ENCODE measurements around the gene NR2C2.

Gene NR2C2

DNA sequence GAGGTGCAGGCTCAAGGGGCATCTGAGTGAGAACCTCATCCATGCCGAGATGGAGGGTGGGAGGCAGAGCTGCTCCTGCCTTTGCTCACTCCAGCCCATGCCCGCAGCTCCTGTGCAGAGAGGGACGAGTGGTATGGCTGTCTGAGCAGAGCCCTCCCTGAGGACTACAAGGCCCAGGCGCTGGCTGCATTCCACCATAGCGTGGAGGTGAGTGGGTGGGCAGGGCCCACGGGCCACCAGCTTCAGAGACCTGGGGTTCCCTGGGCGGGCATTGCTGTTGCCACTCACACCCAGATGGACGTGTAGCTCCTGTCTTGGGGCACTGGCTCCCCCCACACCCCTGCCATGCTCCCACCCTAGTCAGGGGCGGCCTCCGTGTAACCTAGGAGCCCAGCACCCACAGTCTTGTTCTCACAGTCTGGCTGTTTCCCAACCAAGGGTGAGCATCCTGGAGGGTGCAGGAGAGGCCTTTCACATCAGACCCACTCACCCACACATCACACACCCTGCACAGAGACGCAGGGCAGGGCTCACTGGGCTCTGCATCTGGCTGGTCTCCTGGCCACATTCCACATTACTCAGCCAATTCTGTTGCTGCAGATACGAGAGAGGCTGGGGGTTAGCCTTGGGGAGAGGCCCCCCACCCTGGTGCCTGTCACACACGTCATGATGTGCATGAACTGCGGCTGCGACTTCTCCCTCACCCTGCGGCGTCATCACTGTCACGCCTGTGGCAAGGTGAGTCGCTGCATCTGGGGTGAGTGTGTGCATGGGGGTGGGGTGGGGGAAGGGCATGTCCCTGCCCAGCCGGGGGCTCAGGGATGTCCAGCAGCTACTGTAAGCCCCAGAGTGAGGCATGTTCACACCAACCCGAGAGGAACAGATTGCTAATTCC lies 25.3 kb upstream of the NR2C2 start:
- DNase-seq (ENCODE audit: low spot score) = no peak

DNA sequence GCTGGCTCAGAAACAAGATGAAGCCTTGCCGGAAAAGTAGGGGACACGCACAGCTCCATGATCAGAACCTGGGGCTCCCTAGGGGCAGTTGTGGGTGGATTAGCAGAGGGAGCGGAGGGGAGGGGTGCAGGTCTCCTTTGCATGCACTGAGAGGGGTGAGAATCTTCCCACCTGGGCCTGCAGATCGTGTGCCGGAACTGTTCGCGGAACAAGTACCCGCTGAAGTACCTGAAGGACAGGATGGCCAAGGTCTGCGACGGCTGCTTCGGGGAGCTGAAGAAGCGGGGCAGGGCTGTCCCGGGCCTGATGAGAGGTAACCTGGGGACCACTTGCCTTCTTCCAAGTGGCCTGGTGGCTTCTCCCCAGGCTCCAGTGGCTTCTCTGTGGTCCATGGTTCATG lies 24.5 kb upstream of the NR2C2 start:
- no peak for DNase-seq (ENCODE audit: low spot score)

DNA sequence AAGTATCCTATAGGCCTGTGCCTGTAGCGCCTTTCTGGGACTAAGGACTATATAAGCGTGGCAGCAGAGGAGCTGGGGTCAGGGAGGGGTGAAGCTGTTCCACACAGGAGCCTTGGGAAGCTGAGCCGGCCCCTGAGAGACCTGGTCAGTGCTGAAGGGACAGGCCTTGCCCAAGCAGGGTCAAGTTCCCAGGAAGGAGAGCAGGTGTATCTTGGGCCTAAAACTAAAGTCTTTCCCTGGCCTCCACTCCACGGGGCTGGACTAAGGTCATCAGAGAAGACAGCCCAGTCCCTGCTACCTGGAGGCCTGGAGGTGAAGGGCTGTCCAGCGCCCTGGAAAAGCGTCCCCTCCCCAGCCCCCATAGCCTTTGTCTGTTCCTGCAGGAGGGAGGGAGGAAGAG lies 23.9 kb upstream of the NR2C2 start:
- DNase-seq (ENCODE audit: low spot score) = no peak

DNA sequence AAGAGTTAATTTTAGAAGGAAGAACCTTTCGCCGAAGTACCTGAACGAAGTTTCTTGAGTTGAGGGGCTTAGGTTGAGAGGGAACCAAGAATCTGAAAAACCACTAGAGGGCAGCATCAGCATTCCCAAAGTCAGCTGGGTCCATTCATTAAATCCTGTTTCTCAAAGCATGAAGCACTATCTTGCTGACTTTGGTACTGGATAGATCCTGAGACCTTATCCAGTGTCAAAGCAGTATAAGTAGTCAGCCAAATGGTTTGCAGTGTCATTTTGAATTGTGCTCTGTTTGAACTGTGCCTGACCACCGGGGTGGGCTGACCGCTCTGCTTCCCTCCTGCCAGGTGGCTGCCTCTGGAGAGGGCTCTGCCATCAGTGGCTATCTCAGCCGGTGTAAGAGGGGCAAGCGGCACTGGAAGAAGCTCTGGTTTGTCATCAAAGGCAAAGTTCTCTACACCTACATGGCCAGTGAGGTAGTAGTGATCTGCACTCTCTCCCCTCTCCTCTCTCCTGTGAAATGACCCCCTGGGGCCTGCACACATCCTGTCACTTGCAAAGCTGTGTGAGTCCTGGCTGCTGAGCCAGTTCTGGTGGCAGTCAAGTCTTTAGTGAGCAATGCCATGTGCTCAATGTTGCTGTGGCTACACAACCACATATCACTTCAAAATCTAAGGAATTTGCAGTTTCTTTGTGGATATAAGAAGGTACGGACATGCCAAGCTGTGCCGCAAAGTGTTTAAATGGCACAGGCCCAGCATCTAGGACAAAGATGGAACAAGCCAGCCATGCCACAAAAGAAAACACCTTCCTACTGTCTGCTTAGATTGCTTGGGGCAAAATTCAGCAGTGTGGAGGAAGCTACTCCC lies 21.4 kb upstream of the NR2C2 start:
- DNase-seq (ENCODE audit: low spot score) = peak; percentile 79

DNA sequence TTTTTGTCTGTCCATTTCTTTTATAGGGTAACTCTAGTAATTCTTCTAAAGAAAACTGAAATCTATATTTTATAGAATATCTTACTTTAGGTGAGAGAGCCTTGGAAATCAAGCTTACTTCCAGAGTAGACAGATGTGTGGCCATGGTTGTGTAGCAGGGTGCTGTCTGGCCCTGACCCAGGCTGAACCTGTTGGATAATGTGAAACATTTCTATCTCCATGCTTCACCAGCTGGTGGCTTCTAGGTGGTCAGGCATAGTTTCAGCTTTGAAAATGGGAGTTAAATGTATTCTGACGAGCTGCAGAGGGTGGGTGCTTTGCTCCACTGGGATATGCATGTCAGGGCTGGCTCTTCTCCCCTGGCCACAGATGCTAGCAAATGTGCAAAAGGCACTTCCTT lies 20.8 kb upstream of the NR2C2 start:
- DNase-seq (ENCODE audit: low spot score) = no peak

DNA sequence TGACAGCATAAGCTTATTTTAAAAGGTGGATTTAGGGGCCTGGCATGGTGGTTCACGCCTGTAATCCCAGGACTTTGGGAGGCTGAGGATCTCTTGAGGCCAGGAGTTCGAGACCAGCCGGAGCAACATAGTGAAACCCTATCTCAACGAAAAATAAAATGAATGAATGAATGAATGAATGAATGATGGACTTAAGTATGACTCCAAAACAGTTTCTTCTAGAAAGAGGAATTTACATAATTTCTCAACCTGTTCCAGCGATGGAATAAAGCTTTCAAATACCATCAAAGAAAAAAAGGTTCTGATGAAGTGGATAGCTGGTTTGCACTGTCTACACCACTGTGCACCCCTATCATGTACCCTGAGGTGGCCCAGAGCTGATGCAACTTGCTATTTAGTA lies 20.1 kb upstream of the NR2C2 start:
- DNase-seq (ENCODE audit: low spot score) = no peak

DNA sequence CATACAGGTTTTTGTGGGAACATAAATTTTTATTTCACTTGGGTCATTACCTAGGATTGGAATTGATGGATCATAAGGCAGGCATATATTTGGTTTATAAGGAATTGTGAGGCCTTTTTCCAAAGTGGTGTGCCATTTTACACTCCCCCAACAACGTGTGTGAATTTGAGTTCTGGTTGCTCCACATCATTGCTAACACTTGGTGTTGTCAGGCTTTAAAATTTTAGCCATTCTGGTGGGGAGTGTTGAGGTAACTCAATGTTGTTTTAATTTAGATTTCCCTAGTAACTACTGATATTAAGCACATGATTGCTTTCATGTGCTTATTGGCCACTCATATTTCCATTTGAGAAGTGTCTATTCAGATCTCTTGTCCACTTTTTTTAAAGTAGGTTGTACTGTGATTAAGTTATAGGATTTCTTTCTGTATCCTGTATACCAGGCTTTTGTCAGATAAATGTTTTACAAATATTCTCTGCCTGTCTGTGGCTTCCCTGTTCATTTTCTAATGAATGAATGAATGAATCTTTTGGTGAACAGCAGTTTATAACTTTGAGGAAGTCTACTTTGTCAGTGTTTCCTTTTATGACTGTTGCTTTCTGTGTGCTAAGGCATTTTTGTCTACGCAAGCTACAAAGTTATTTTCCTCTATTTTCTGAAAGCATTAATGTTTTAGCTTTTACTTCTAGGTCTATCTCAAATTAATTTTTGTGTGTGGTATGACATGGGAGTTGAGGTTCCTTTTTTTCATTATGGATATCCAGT lies 17.9 kb upstream of the NR2C2 start:
- no peak for DNase-seq (ENCODE audit: low spot score)

DNA sequence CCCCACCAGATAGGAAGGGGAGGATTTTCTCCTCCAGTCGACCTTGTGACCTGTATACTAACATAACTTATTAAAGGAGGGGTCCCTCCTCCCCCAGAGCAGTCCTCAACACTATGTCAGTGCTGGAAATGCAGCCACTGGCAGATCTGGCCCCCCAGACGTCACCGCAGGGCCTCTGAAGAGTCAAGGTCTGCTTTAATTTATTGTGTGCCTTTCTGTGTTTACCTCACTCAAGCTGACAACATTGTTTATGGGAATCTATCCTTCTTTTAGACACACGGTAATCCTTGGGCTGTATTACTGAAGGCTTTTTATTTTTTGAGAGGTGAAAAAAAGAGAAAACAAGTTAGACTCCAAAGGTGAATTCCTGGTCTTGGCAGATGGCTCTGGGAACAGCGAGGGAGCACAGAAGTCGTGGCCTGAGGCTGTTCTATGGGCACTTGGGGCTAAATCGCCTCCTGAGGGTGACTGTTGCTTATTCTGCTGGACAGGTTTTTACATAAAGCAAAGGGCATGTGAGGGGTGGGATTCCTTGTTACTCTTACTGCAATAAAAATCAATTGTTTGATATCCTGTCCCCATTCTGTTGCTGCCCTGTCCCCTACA lies 13.5 kb upstream of the NR2C2 start:
- no peak for DNase-seq (ENCODE audit: low spot score)

DNA sequence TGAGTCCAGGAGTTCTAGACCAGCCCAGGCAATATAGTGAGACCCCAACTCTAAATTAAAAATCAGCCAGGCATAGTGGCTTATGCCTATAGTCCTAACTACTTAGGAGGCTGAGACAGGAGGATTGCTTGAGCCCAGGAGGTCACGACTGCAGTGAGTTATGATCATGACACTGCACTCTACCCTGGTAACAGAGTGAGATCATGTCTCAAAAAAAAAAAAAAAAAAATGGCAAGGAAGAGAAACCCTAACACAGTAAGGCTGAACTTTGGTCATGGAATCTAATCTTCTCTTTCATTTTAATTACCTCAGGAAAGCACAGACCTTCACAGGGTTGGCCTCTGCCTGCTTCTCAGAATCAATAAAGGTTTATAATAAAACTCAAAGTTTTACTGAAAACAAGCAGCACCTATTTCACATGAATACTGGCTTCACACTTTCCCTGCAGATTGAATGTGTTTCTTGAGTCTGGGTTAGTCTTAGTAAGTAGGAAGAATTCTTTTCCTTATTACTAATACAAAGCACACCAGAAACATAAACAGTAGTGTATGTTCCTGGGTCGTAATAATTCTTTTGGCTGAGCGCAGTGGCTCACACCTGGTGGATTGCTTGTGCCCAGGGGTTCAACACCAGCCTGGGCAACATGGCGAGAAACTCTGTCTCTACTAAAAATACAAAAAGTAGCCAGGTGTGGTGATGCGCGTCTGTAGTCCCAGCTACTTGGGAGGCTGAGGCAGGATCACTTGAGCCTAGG lies 11.6 kb upstream of the NR2C2 start:
- DNase-seq (ENCODE audit: low spot score) = no peak

DNA sequence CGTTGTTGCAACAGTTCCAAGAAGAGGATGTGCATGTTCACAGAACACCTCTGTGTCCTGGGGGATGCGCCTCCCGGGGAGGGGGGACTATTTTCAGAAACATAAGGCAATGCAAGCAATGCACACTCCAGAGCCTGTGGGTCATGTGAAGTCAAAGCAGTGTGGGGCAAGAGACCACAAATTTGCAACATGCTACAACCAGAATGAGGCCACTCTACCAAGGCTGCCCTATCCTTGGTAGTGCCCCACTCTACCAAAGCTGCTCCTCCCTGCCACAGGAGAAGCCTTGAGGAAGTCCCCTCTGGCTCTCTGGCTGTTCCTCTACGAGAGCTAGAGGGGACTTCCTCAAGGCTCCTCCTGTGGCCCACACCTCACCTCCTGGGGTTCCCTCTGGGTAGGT lies 8.4 kb upstream of the NR2C2 start:
- DNase-seq (ENCODE audit: low spot score) = no peak

DNA sequence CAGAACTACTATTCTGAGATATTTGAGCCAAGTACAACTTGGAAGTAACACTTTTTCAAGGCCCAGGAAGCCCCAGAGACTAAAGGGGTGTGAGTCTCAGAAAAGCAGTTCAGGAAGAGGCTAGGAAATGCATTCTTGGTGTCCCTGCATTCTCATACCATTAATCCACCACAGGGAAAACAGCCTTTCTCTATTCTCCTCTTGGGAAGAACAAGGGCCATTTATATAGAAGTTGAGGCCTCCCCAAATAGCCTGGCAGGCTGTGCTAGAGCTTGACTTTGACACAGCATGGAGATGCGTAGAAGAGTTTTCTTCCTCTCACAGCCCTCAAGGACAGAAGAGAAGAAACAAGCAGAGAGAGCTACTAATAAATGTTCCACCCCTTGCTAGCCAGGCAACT lies 5.5 kb upstream of the NR2C2 start:
- DNase-seq (ENCODE audit: low spot score) = peak; percentile 77

DNA sequence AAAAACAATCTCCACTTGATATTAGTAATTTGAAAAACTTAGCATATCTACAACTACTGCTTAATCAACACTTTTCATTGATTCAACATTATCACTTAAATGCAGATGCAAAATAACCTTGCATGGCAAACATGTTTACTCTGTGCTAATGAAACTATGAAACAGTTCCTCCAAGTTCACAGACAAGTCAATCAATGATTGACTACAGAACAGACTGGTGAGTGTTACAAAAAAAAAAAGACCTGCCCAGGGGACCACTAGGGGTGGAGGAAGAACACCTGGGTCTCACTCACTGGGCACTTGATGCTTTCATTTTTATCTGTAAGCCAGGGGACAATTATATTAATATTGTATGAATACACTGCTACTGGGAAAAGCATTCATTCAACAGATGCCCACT lies 4.3 kb upstream of the NR2C2 start:
- no peak for DNase-seq (ENCODE audit: low spot score)

DNA sequence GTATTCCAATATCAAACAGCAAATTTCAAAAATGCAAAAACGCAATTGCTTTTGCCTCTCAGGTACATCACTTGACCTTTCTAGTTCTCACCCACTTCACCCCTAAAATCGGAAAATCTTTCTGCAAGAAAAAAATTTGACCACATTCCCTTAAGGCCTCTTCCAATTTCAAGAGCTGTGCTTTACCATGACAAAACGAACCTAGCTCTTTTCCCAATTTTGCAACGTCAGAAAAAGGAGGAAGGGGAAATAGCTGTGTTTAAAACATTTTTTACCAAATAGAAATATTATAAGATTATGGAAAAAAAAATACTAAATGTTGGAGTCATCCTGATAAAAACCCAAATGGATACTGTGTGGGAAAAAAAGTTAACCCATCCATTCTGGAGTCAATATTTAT lies 1.1 kb upstream of the NR2C2 start:
- no peak for DNase-seq (ENCODE audit: low spot score)

DNA sequence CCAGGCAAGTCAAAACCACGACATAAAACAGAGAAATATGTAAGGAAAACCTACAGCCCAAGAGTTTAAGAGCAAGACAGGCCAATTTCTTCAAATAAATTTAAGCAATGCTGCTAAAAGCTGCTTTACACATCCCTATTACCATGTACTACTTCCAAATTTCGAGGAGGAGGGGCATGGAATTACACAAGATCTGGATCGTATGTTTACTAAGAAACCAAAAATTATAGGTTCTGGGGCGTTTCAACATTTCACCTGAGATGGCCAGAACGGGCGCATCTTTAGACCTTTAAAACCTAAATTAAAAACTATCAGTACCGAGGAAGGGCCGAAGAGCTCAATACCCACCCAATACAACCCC lies 664 bp upstream of the NR2C2 start:
- peak; percentile 20 for DNase-seq (ENCODE audit: low spot score)

DNA sequence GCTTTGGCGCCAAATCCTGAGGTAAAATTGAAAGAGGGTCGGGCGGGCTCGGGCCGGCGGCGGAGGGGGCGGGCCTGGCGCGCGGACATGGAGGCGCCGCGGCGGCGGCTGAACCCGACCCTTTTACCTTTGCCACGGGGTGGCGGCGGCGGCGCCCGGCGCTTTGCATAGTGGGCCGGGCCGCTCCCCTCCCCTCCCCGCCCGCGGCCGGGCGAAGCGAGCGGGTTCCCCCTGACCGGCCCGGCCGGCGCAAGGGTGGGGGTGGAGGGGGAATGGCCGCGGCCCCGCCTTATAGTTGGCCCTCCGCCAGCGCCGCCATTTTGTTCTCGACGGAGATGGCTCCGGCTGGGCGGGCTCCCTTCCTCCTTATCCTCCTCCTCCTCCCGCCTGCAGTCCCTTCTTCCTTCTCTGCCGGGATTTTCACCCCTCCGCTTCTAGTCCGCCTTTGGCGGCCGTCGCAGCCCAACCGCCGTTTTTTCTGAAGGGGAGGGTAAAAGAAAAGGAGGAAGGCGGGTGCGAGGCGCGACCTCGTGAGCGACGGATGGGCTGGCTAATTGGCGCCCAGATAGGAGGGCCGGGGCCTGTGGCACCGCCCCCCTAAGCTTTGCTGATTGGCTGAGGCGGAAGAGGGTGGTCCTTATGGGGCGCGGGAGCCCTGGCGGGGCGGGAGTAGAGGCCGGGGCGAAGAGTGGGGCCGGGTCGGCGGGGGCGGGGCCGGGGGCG lies 664 bp downstream of the NR2C2 start:
- DNase-seq (ENCODE audit: low spot score) = peak; percentile 99

DNA sequence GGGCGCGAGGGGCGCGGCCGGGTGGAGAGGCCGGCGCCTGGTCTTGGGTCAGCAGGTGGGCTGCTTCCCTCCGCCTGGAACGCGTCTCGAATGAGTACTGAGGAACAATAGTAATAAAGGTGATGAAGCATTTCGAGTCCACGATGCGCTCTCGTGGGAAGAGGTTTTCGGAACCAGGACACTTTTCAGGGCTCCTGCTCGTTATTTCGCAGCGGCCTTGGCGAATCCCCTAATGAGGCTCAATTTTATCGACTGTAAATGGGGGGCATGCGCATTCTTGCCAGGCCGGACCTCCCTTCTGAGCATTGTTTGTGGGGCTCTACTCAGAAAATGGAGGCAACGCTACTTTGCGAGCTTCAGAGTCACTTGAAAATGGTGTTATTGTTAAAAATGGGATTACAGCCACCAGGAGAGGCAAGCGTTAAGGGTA lies 1.2 kb downstream of the NR2C2 start:
- no peak for DNase-seq (ENCODE audit: low spot score)

DNA sequence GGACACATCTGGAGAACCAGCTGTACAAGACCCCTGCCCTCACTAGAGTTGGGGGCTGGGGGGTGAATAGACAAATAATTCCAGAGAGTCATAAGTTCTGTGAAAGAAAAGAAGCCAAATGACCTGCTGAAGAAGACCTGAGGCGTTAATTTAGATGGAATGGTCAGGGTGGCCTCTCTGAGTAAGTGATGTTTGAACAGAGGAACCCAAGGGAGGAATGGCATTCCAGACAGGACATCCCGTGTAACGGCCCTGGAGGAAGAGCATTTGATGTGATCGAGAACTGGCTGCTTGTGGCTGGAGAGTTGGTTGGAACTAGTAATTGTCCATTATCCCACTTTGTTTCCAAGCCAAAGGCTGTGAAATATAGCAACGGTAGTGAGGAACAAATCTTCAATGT lies 1.7 kb downstream of the NR2C2 start:
- DNase-seq (ENCODE audit: low spot score) = peak; percentile 31

DNA sequence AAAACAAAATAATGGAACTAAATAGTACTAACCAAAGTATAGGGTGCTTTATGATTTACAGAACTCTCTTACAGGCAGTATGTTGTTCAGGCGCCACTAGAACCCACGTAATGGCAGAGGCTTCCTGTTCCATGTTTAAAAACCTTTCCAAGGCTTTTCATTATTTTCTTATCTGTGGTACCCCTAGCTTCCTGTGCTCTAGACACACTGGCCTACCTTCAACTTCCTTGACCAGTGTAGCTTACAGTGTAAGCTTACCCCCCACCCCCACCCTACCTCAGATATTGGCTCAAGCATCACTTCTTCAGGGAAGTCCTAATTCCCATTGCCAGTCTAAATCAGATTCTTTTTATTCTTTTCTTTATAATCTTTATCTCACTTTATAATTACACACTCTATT lies 2.9 kb downstream of the NR2C2 start:
- DNase-seq (ENCODE audit: low spot score) = no peak

DNA sequence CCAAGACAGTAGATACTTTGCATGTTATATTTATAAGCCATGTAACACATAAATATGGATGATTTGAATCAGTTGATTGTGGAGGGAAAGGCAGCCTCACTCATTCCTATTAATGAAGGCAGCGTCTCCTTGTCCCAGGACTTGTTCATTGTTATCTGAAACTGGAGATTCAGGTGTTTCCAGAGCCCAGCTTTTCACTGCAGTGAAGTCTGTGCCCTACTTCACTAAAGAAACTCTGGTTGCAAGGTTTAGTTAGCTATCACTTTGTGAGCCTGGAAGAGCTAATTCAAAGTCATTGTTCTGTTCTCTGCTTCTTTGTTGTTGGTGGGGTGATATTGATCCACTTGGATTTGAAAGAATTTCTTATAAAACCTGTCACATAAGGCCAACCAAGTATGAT lies 9.8 kb downstream of the NR2C2 start:
- no peak for DNase-seq (ENCODE audit: low spot score)

DNA sequence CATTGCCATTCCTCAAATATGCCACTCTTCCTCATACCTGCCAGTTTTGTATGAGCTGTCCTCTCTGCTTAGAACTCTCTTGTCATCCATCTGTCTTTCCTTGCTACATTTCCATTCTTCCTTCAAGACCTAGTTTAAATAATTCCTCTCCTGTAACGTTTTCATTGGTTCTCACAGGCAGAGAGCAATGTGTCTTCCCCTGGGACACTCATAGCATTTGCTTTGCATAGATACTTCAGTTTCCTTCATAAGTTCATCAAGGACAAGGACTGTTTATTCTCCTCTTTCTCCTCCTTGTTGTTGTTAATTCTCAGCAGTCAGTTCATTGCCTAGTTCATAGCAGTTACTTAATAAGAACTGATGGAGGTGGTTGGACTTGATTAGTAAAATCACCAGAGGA lies 10.5 kb downstream of the NR2C2 start:
- no peak for DNase-seq (ENCODE audit: low spot score)
